SK-N-SH (cell line): ENCODE data around the gene KIF1A. TPM values are rescaled to one million over a fixed set of nuclear protein-coding genes. Genes with fewer than 3 reads are reported as not detected.
"Not testable (repeated sequence)": the region's sequence is repeated elsewhere in the genome, so short reads cannot be mapped to it uniquely, and the experiment has no call there.

ENCODE experiments used
- CTCF ChIA-PET: fragments of 300-600, 350-600 bp; formaldehyde crosslinking; extraction: SDS; loops from one replicate; lab custom pipeline; 2021; lab: Yijun Ruan, JAX
- POLR2A ChIA-PET: fragments of 350-600 bp; sonication (Branson Sonifier 250); formaldehyde crosslinking; extraction: SDS; loops from one replicate; lab custom pipeline; 2020; ENCODE audit warnings: antibody characterized with exemption, inconsistent platforms; lab: Yijun Ruan, JAX
- DNase-seq: peaks from one replicate; pipeline ENCODE4 v3.0.0; 2012
- H2AFZ ChIP-seq: fragments of 200-600 bp; sonication (generic); 2 replicates; pipeline ENCODE4 v1.8.1; 2016; ENCODE audit warnings: antibody characterized with exemption, mild to moderate bottlenecking, low read depth
- H3F3A ChIP-seq: fragments of 200-600 bp; sonication (generic); replicated peaks from 2 replicates; pipeline ENCODE3; 2016; ENCODE audit warnings: antibody characterized with exemption, mild to moderate bottlenecking; ENCODE audit not compliant: insufficient read depth
- H3K27ac ChIP-seq, 2 experiments: fragments of 200-500 bp in 1 of 2; fragments of 200-600 bp in 1 of 2; sonication (Bioruptor generic) in 1 of 2; sonication (generic), shearing (Covaris generic) in 1 of 2; 2 replicates each; pipeline versions ENCODE4 v1.5.1 to v1.6.1; 2014 to 2016; ENCODE audit warnings: low read depth in 2 of 2, inconsistent platforms in 1 of 2, low read length in 1 of 2, mild to moderate bottlenecking in 1 of 2, mixed read lengths in 1 of 2
- H3K27me3 ChIP-seq: fragments of 200-600 bp; sonication (generic), shearing (Covaris generic); 2 replicates; pipeline ENCODE4 v1.6.1; 2016; ENCODE audit warnings: mixed run types; ENCODE audit not compliant: insufficient read depth
- H3K36me3 ChIP-seq, 2 experiments: fragments of 200-500 bp in 1 of 2; fragments of 200-600 bp in 1 of 2; sonication (Bioruptor generic) in 1 of 2; sonication (generic) in 1 of 2; replicated peaks in 1 of 2; 2 replicates each; pipeline versions ENCODE3 to v1.5.1; 2014 to 2016; ENCODE audit warnings: low read length in 1 of 2, mild to moderate bottlenecking in 1 of 2; ENCODE audit not compliant: insufficient read depth in 2 of 2, control insufficient read depth in 1 of 2
- H3K4me1 ChIP-seq, 2 experiments: fragments of 200-500 bp in 1 of 2; fragments of 200-600 bp in 1 of 2; sonication (Bioruptor generic) in 1 of 2; sonication (generic), shearing (Covaris generic) in 1 of 2; 2 replicates each; pipeline versions ENCODE4 v1.5.1 to v1.6.1; 2014 to 2016; ENCODE audit warnings: low read depth in 1 of 2, low read length in 1 of 2, mixed run types in 1 of 2; ENCODE audit not compliant: insufficient read depth in 2 of 2, control insufficient read depth in 1 of 2
- H3K4me2 ChIP-seq: fragments of 200-600 bp; sonication (generic), shearing (Covaris generic); 2 replicates; pipeline ENCODE4 v1.6.1; 2017; ENCODE audit warnings: mixed run types
- H3K4me3 ChIP-seq, 2 experiments: fragments of 200-500 bp in 1 of 2; fragments of 200-600 bp in 1 of 2; sonication (Bioruptor generic) in 1 of 2; sonication (generic), shearing (Covaris generic) in 1 of 2; 2 replicates each; pipeline versions ENCODE4 v1.5.1 to v1.8.1; 2014 to 2016; ENCODE audit warnings: low read depth in 2 of 2, inconsistent platforms in 1 of 2, low read length in 1 of 2, mild to moderate bottlenecking in 1 of 2, mixed read lengths in 1 of 2, moderate library complexity in 1 of 2
- H3K79me2 ChIP-seq: fragments of 200-600 bp; sonication (generic); 2 replicates; pipeline ENCODE4 v1.8.1; 2017; ENCODE audit warnings: mild to moderate bottlenecking; ENCODE audit not compliant: insufficient read depth
- H3K9ac ChIP-seq: fragments of 200-600 bp; sonication (generic); 2 replicates; pipeline ENCODE4 v1.6.1; 2017; ENCODE audit warnings: mixed run types
- H3K9me2 ChIP-seq: fragments of 200-600 bp; sonication (generic); 2 replicates; pipeline ENCODE4 v1.6.1; 2017; ENCODE audit warnings: mixed run types
- H3K9me3 ChIP-seq: fragments of 200-600 bp; sonication (generic); 2 replicates; pipeline ENCODE4 v1.6.1; 2017; ENCODE audit warnings: mixed run types, mild to moderate bottlenecking, moderate library complexity
- H4K20me1 ChIP-seq: fragments of 200-600 bp; sonication (generic); 2 replicates; pipeline ENCODE4 v1.6.1; 2017; ENCODE audit warnings: mild to moderate bottlenecking, mixed run types; ENCODE audit not compliant: insufficient read depth
- WGBS: methylation state at CpG from one replicate; pipeline ENCODE4 v1.1.6; 2017; ENCODE audit warnings: low lambda C conversion rate; 5-methylcytosine and 5-hydroxymethylcytosine counted together
- polyA plus RNA-seq, 3 experiments: library from polyadenylated mRNA; depleted of rRNA; stranded (reverse); fragments of >200 nt; gene quantifications; 2 replicates each; pipeline ENCODE4 v1.2.3, GENCODE V29; 2012

KIF1A gene
- polyA plus RNA-seq, 1 of the 3 experiments (the other 2 are of a cell fraction), result 0.21 TPM

GRCh38 chr2:240698852-240699561 lies 121.0 kb downstream of the KIF1A start:
- H3K79me2 ChIP-seq, H3K27ac ChIP-seq, H3K4me3 ChIP-seq, H2AFZ ChIP-seq, H3K9me3 ChIP-seq, DNase-seq, H3K27me3 ChIP-seq, H3F3A ChIP-seq, H4K20me1 ChIP-seq, H3K36me3 ChIP-seq, H3K4me1 ChIP-seq, H3K9ac ChIP-seq, CTCF ChIA-PET, POLR2A ChIA-PET, H3K4me2 ChIP-seq, H3K9me2 ChIP-seq: not testable (repeated sequence)
- WGBS, result 53% methylated on average over 3 of the region's 33 CpGs

GRCh38 chr2:240696469-240696868 lies 123.5 kb downstream of the KIF1A start:
- POLR2A ChIA-PET, result not testable (repeated sequence)

GRCh38 chr2:240695593-240695992 lies 124.4 kb downstream of the KIF1A start:
- POLR2A ChIA-PET, H3K27ac ChIP-seq, DNase-seq, H3F3A ChIP-seq, H3K79me2 ChIP-seq, H2AFZ ChIP-seq, H4K20me1 ChIP-seq, H3K9me3 ChIP-seq, CTCF ChIA-PET, H3K4me2 ChIP-seq, H3K27me3 ChIP-seq, H3K4me3 ChIP-seq, H3K4me1 ChIP-seq, H3K9me2 ChIP-seq, H3K36me3 ChIP-seq, H3K9ac ChIP-seq: not testable (repeated sequence)
- no CpG with 5 or more reads among the region's 19 CpGs for WGBS

More at GRCh38 chr2:240696469-240696868, 123.5 kb downstream of the KIF1A start:
- H2AFZ ChIP-seq, H3K4me1 ChIP-seq, H3K27me3 ChIP-seq, H3F3A ChIP-seq, H3K27ac ChIP-seq, CTCF ChIA-PET, H3K4me2 ChIP-seq, H3K9me2 ChIP-seq, H3K36me3 ChIP-seq, H3K79me2 ChIP-seq, DNase-seq, H3K9ac ChIP-seq, H3K4me3 ChIP-seq, H4K20me1 ChIP-seq, H3K9me3 ChIP-seq: not testable (repeated sequence)
- 77% methylated on average over 3 of the region's 13 CpGs for WGBS

GRCh38 chr2:240694304-240694703 lies 125.7 kb downstream of the KIF1A start:
- H3F3A ChIP-seq, H3K27me3 ChIP-seq, POLR2A ChIA-PET, H3K9me3 ChIP-seq, CTCF ChIA-PET, H3K4me2 ChIP-seq, H3K27ac ChIP-seq, H3K79me2 ChIP-seq, H2AFZ ChIP-seq, H3K9ac ChIP-seq, H3K9me2 ChIP-seq, DNase-seq, H3K4me3 ChIP-seq, H3K36me3 ChIP-seq, H4K20me1 ChIP-seq, H3K4me1 ChIP-seq: not testable (repeated sequence)
- no CpG with 5 or more reads among the region's 12 CpGs for WGBS

- H3K9me2 ChIP-seq, H2AFZ ChIP-seq, H3K27ac ChIP-seq, H3K79me2 ChIP-seq, DNase-seq, H3K9me3 ChIP-seq, POLR2A ChIA-PET, H3K4me2 ChIP-seq, H3F3A ChIP-seq, H3K4me1 ChIP-seq, H3K9ac ChIP-seq, CTCF ChIA-PET, H3K4me3 ChIP-seq, H3K36me3 ChIP-seq, H3K27me3 ChIP-seq, H4K20me1 ChIP-seq: not testable (repeated sequence)
- 22% methylated on average over 6 of the region's 34 CpGs for WGBS
These were observed 127.1 kb downstream of the KIF1A start for GRCh38 chr2:240692583-240693561.

- H3K27me3 ChIP-seq, H3F3A ChIP-seq, H3K4me1 ChIP-seq, H3K79me2 ChIP-seq, H3K27ac ChIP-seq, CTCF ChIA-PET, H3K4me2 ChIP-seq, H3K9me3 ChIP-seq, H4K20me1 ChIP-seq, DNase-seq, H2AFZ ChIP-seq, H3K9ac ChIP-seq, H3K9me2 ChIP-seq, H3K36me3 ChIP-seq, H3K4me3 ChIP-seq, POLR2A ChIA-PET: not testable (repeated sequence)
- 64% methylated on average over 19 of the region's 37 CpGs for WGBS
These were observed 128.2 kb downstream of the KIF1A start, which contains the start of gene AQP12A for GRCh38 chr2:240691631-240692420. AQP12A (plus strand) TSS chr2:240691866; CDS start chr2:240691914, 48 bp downstream.
